ENCODE results near the gene SH3BGRL2. TPM values are rescaled to one million over a fixed set of nuclear protein-coding genes. Genes with fewer than 3 reads are reported as not detected.
A peak's percentile ranks its signal among the peaks of the same experiment; 100 is the strongest.

The SH3BGRL2 gene
- total and polyA plus RNA-seq, 12 donors = 4.1 to 8.6 (median 5.0) TPM

DNA sequence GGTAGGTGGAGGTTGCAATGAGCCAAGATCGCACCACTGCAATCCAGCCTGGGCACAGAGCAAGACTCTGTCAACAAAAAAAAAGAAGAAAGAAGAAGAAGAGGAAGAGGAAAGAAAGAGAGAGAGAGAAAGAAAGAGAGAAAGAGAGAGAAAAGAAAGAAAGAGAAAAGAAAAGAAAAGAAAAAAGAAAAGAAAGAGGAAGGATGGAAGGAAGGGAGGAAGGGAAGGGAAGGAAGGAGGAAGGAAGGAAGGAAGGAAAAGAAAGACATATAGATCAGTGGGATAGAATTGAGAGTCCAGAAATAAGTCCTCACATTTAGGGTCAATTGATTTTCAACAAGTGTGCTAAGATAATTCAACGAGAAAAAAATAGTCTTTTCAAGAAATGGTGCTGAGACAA, 34.0 kb upstream of the SH3BGRL2 start:
- no peak overlapping the region for H3K27ac ChIP-seq
- no peak overlapping the region for H3K4me3 ChIP-seq
- no peak for DNase-seq
- no peaks in the 10 kb centered on the region for H3K9me3 ChIP-seq
- WGBS, 2 donors = 94 to 97% methylated on average over 2 of the region's 2 CpGs
- intact Hi-C loops (cut with DNase I) = no loop called here
- ATAC-seq = no peak
- H3K4me1 ChIP-seq = peaks cover 0 to 7% (median 0%) of the 10 kb centered on the region in 9 donors
- TF ChIP-seq, protein P1, sequence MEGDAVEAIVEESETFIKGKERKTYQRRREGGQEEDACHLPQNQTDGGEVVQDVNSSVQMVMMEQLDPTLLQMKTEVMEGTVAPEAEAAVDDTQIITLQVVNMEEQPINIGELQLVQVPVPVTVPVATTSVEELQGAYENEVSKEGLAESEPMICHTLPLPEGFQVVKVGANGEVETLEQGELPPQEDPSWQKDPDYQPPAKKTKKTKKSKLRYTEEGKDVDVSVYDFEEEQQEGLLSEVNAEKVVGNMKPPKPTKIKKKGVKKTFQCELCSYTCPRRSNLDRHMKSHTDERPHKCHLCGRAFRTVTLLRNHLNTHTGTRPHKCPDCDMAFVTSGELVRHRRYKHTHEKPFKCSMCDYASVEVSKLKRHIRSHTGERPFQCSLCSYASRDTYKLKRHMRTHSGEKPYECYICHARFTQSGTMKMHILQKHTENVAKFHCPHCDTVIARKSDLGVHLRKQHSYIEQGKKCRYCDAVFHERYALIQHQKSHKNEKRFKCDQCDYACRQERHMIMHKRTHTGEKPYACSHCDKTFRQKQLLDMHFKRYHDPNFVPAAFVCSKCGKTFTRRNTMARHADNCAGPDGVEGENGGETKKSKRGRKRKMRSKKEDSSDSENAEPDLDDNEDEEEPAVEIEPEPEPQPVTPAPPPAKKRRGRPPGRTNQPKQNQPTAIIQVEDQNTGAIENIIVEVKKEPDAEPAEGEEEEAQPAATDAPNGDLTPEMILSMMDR (IDR thresholded peaks at IDR 0.05) = no peak
- H3K27me3 ChIP-seq = no peaks in the 10 kb centered on the region
- no peaks in the 10 kb centered on the region for H3K36me3 ChIP-seq

DNA sequence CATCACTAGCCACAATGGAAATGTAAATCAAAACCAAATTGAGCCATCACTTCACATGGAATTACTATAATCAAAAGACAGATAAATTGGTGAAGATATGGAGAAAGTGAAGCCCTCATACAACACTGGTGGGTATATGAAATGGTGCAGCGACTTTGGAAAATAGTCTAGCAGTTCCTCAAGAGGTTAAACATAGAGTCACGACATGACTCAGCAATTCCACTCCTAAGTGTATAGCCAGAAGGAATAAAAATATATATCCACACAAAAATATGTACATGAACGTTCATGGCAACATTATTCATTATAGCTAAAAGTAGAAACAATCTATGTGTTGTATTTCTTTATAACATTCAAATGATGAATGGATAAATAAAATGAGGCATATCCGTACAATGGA, 33.1 kb upstream of the SH3BGRL2 start:
- no peaks in the 10 kb centered on the region for H3K27me3 ChIP-seq
- 82 to 92% methylated on average over 4 of the region's 4 CpGs for WGBS, 2 donors

DNA sequence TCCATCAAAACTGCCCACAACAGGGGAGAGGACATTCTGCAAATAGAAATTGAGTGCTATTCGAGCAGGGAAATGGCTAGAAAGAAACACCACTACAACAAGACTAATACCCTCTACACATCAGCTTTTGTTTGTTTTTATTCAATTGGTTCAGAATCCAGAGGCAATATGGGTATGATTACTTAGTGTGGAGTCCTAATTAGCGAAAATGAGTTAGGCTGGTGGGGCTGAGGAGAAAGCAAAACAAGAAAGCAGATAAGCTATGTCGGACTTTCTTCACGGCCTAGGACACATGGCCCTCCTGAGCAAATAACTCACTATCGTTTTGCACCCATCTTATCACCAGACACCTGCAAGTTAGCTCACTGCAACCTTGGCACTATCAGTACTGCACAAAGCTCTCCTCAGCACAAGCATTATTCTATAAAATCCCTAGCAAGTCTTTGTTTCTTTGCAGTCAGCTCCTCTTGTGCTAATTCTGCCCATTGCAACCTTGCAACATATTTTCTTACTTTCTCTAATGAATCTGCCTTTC, 31.3 kb upstream of the SH3BGRL2 start:
- no peak for DNase-seq
- TF ChIP-seq, protein P1 (IDR thresholded peaks at IDR 0.05) = no peak
- ATAC-seq = no peak
- Histone ChIP-seq H3K27me3 (no peaks in the 10 kb centered on the region), H3K4me1 (peaks cover 0 to 7% (median 0%) of the 10 kb centered on the region in 9 donors), H3K9me3 (no peaks in the 10 kb centered on the region), H3K4me3 (no peak overlapping the region), H3K27ac (no peak overlapping the region), H3K36me3 (no peaks in the 10 kb centered on the region)
- 61 to 70% methylated on average over 5 of the region's 5 CpGs for WGBS, 2 donors
- intact Hi-C loops (cut with DNase I) = no loop called here

More for the DNA sequence above, 33.1 kb upstream of the SH3BGRL2 start:
- ATAC-seq (no peak), DNase-seq (no peak)
- TF ChIP-seq, protein P1 (IDR thresholded peaks at IDR 0.05) = no peak
- peaks cover 0 to 7% (median 0%) of the 10 kb centered on the region in 9 donors for H3K4me1 ChIP-seq
- no peaks in the 10 kb centered on the region for H3K9me3 ChIP-seq
- intact Hi-C loops (cut with DNase I) = no loop called here
- no peak overlapping the region for H3K4me3 ChIP-seq
- no peaks in the 10 kb centered on the region for H3K36me3 ChIP-seq
- no peak overlapping the region for H3K27ac ChIP-seq

DNA sequence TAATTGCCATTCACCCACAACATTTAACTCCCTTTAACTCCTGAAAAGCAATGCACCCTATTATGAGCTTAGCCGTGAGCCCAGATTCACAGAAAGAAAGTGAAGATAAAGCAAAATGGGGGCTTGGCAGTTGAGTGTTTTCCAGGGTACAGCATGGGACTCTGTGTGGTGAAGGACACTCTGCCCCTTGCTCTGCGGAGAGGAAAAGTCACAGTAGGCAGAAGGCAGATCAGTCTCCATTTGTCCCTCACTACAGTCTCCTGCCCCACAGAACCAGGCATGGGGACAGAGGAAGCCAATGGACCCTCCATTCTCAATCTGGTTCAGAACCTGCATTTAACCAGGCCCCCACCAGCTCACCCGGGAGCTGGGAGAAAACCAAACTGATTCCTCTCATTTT, 30.8 kb upstream of the SH3BGRL2 start:
- H3K4me3 ChIP-seq = no peak overlapping the region
- no peaks in the 10 kb centered on the region for H3K27me3 ChIP-seq
- TF ChIP-seq, protein P1 (IDR thresholded peaks at IDR 0.05) = no peak
- ATAC-seq (peak in 3 of 8 donors; percentile 53 to 69 (median 68)), DNase-seq (no peak)
- no peaks in the 10 kb centered on the region for H3K36me3 ChIP-seq
- H3K9me3 ChIP-seq = no peaks in the 10 kb centered on the region
- WGBS, 2 donors = 87 to 91% methylated on average over 3 of the region's 3 CpGs
- H3K4me1 ChIP-seq = peaks cover 0 to 7% (median 0%) of the 10 kb centered on the region in 9 donors
- no peak overlapping the region for H3K27ac ChIP-seq
- intact Hi-C loops (cut with DNase I) = no loop called here

Measured in heart right ventricle (tissue), 16 donors.